Measurements from ENCODE around the gene LMF1. TPM values are rescaled to one million over a fixed set of nuclear protein-coding genes. Genes with fewer than 3 reads are reported as not detected.

LMF1 gene
- total and polyA plus RNA-seq, 2 of the 13 experiments (the other 11 are each of a cell fraction or from before 2014, with no cell fraction given) = 6.8 to 8.5 TPM

- Histone ChIP-seq H3K79me2 (ENCODE audit: insufficient read depth, low read length) (no peaks in the 10 kb centered on the region), H3K4me1 (ENCODE audit: insufficient read depth, low read length) (no peaks in the 10 kb centered on the region), H3K9ac (ENCODE audit: insufficient read depth, low read depth, low read length) (no peak overlapping the region), H3K4me2 (ENCODE audit: low read depth, low read length) (no peak overlapping the region), H3K27ac (ENCODE audit: extremely low read length, insufficient read depth, low read length) (no peak overlapping the region), H2AFZ (ENCODE audit: low read length) (no peak overlapping the region), H3K4me3 (replicated peaks in 1 of 3; ENCODE audit: insufficient read depth in 1 of 3, low read depth in 2 of 3, low read length in 3 of 3) (no peak overlapping the region), H3K9me3 (ENCODE audit: low read length) (peaks cover 12% of the 10 kb centered on the region; the same call in 1 of the 2 replicates), H4K20me1 (ENCODE audit: insufficient read depth, low read length) (no peaks in the 10 kb centered on the region), H3K27me3 (ENCODE audit: control insufficient read depth in 1 of 2, insufficient read depth in 2 of 2, low read length in 2 of 2) (peaks cover 0 to 22% of the 10 kb centered on the region in 2 experiments; a peak in 3 of 5 replicates), H3K36me3 (replicated peaks in 1 of 2; ENCODE audit: control insufficient read depth in 1 of 2, insufficient read depth in 2 of 2, low read length in 2 of 2) (no peaks in the 10 kb centered on the region)
- DNase-seq (ENCODE audit: low spot score) (no peak), ATAC-seq (no peak), FAIRE-seq (no peak)
- ChIA-PET POLR2A (no interaction called here), CTCF (ENCODE audit: low intra/inter-chr PET ratio, low total read pairs) (no interaction called here)
- TF ChIP-seq STAG1 (CRISPR knock-in tag; IDR thresholded peaks at IDR 0.05) (no peak), MNT (IDR thresholded peaks at IDR 0.05) (peak; percentile 58; the same call in 1 of the 2 replicates), RXRA (CRISPR knock-in tag; IDR thresholded peaks at IDR 0.05) (no peak), FOXJ3 (CRISPR knock-in tag; IDR thresholded peaks at IDR 0.05; ENCODE audit: borderline replicate concordance) (no peak)
- in situ Hi-C loops (cut with HindIII; ENCODE audit: extremely low pct_ligation_motif_present, low pct_unique_long_range_greater_than_20kb) (no loop called here), intact Hi-C loops (cut with micrococcal nuclease; ENCODE audit: unreplicated experiment) (no loop called here)
- 68% methylated on average over 31 of the region's 31 CpGs for WGBS (ENCODE audit: low lambda C conversion rate)
- BruUV-seq (replicated peaks) = no TSS peak
Observed at GRCh38 chr16:850668-851067, 120.1 kb downstream of the LMF1 start.

GRCh38 chr16:848510-849253 lies 122.1 kb downstream of the LMF1 start:
- ChIA-PET POLR2A (no interaction called here), CTCF (ENCODE audit: low intra/inter-chr PET ratio, low total read pairs) (no interaction called here)
- H3K4me1 ChIP-seq (ENCODE audit: insufficient read depth, low read length) = no peaks in the 10 kb centered on the region
- no peak overlapping the region for H3K4me2 ChIP-seq (ENCODE audit: low read depth, low read length)
- H2AFZ ChIP-seq (ENCODE audit: low read length) = no peak overlapping the region
- peaks cover 12% of the 10 kb centered on the region; the same call in 1 of the 2 replicates for H3K9me3 ChIP-seq (ENCODE audit: low read length)
- no peak overlapping the region for H3K4me3 ChIP-seq (replicated peaks in 1 of 3; ENCODE audit: insufficient read depth in 1 of 3, low read depth in 2 of 3, low read length in 3 of 3)
- DNase-seq (ENCODE audit: low spot score) (no peak), FAIRE-seq (no peak), ATAC-seq (no peak)
- H3K9ac ChIP-seq (ENCODE audit: insufficient read depth, low read depth, low read length) = no peak overlapping the region
- no peaks in the 10 kb centered on the region for H4K20me1 ChIP-seq (ENCODE audit: insufficient read depth, low read length)
- intact Hi-C loops (cut with micrococcal nuclease; ENCODE audit: unreplicated experiment) = no loop called here
- no TSS peak for BruUV-seq (replicated peaks)
- in situ Hi-C loops (cut with HindIII; ENCODE audit: extremely low pct_ligation_motif_present, low pct_unique_long_range_greater_than_20kb) = no loop called here
- H3K27me3 ChIP-seq (ENCODE audit: control insufficient read depth in 1 of 2, insufficient read depth in 2 of 2, low read length in 2 of 2) = peaks cover 0 to 31% of the 10 kb centered on the region in 2 experiments; a peak in 3 of 5 replicates
- 43% methylated on average over 16 of the region's 44 CpGs for WGBS (ENCODE audit: low lambda C conversion rate)
- H3K79me2 ChIP-seq (ENCODE audit: insufficient read depth, low read length) = no peaks in the 10 kb centered on the region
- no peaks in the 10 kb centered on the region for H3K36me3 ChIP-seq (replicated peaks in 1 of 2; ENCODE audit: control insufficient read depth in 1 of 2, insufficient read depth in 2 of 2, low read length in 2 of 2)
- no peak overlapping the region for H3K27ac ChIP-seq (ENCODE audit: extremely low read length, insufficient read depth, low read length)
- no peak for TF ChIP-seq ZNF44 (CRISPR knock-in tag; IDR thresholded peaks at IDR 0.05)
- peak; percentile 84 for TF ChIP-seq USF2 (IDR thresholded peaks at IDR 0.05; ENCODE audit: low read depth, low read length)
- no peak for TF ChIP-seq USF2 (CRISPR knock-in tag; IDR thresholded peaks at IDR 0.05; ENCODE audit: borderline replicate concordance)
- TF ChIP-seq SRSF9 (IDR thresholded peaks at IDR 0.05; ENCODE audit: borderline replicate concordance, insufficient read depth, low read depth, low read length, poor library complexity, severe bottlenecking) = no peak
- no peak for TF ChIP-seq SMAD3 (CRISPR knock-in tag; IDR thresholded peaks at IDR 0.05)
- TF ChIP-seq ZNF766 (CRISPR knock-in tag; IDR thresholded peaks at IDR 0.05; ENCODE audit: borderline replicate concordance) = no peak
- peak; percentile 45; the same call in 1 of the 2 replicates for TF ChIP-seq MNT (IDR thresholded peaks at IDR 0.05)

Measured in HepG2 (cell line).